ENCODE measurements around the gene SUMO1. TPM values are rescaled to one million over a fixed set of nuclear protein-coding genes. Genes with fewer than 3 reads are reported as not detected.

Gene SUMO1
- total and polyA plus RNA-seq, 2 of the 8 experiments (the other 6 are each of a cell fraction or from before 2014, with no cell fraction given), result 108 to 238 TPM

DNA sequence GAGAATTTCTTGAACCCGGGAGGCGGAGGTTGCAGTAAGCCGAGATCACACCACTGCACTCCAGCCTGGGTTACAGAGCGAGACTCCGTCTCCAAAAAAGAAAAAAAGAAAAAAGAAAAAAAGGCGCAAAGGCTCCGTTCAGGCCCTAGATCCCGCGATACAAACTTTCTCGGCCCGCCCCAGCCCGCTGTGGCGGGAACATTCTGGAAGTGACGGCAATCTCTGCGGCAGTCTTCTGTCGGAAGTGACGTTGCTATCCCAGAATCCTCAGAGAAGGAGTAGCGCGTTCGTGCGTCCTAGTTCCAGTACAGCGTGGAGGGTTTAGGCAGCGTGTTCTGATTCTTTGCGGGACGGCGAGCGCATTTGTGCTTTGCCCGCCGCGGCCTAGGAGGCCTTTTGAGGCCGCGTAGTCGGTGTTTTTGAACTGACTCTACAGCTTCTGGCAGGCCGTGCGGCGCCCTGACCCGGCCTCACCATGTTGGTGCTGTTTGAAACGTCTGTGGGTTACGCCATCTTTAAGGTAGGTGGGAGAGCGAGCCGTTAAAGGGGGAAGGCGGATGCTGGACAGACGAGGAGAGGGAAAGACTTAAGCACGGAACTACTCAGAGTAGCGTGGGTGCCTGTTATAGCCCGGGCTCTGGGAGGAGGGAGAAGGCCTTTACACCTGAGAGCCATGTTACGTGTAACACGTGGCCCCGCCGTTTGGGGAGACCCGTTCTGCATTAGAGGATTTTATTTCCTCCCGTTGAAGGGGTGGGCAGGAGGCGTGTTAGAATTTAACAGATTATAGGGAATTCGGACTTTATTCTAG lies 27.3 kb upstream of the SUMO1 start, which contains the start of gene NOP58 (continued):
- TF ChIP-seq, protein P1, sequence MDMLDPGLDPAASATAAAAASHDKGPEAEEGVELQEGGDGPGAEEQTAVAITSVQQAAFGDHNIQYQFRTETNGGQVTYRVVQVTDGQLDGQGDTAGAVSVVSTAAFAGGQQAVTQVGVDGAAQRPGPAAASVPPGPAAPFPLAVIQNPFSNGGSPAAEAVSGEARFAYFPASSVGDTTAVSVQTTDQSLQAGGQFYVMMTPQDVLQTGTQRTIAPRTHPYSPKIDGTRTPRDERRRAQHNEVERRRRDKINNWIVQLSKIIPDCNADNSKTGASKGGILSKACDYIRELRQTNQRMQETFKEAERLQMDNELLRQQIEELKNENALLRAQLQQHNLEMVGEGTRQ (IDR thresholded peaks at IDR 0.05; ENCODE audit: low read length), result no peak
- TF ChIP-seq YY1 (IDR thresholded peaks at IDR 0.05; ENCODE audit: low read depth, low read length) (peak; percentile 87), POLR2AphosphoS5 (IDR thresholded peaks at IDR 0.05; ENCODE audit: low read depth, low read length) (peak; percentile 99), CREB1 (IDR thresholded peaks at IDR 0.05) (peak; percentile 95), SP2 (IDR thresholded peaks at IDR 0.05; ENCODE audit: low read length) (no peak), RXRA (IDR thresholded peaks at IDR 0.05; ENCODE audit: insufficient read depth, low read depth, low read length) (no peak), NANOG (IDR thresholded peaks at IDR 0.05; ENCODE audit: insufficient read depth, low read depth, low read length, poor library complexity, severe bottlenecking) (no peak), JUND (IDR thresholded peaks at IDR 0.05; ENCODE audit: low read length) (no peak; the same call in 1 of the 2 replicates)
- TF ChIP-seq, protein P2, sequence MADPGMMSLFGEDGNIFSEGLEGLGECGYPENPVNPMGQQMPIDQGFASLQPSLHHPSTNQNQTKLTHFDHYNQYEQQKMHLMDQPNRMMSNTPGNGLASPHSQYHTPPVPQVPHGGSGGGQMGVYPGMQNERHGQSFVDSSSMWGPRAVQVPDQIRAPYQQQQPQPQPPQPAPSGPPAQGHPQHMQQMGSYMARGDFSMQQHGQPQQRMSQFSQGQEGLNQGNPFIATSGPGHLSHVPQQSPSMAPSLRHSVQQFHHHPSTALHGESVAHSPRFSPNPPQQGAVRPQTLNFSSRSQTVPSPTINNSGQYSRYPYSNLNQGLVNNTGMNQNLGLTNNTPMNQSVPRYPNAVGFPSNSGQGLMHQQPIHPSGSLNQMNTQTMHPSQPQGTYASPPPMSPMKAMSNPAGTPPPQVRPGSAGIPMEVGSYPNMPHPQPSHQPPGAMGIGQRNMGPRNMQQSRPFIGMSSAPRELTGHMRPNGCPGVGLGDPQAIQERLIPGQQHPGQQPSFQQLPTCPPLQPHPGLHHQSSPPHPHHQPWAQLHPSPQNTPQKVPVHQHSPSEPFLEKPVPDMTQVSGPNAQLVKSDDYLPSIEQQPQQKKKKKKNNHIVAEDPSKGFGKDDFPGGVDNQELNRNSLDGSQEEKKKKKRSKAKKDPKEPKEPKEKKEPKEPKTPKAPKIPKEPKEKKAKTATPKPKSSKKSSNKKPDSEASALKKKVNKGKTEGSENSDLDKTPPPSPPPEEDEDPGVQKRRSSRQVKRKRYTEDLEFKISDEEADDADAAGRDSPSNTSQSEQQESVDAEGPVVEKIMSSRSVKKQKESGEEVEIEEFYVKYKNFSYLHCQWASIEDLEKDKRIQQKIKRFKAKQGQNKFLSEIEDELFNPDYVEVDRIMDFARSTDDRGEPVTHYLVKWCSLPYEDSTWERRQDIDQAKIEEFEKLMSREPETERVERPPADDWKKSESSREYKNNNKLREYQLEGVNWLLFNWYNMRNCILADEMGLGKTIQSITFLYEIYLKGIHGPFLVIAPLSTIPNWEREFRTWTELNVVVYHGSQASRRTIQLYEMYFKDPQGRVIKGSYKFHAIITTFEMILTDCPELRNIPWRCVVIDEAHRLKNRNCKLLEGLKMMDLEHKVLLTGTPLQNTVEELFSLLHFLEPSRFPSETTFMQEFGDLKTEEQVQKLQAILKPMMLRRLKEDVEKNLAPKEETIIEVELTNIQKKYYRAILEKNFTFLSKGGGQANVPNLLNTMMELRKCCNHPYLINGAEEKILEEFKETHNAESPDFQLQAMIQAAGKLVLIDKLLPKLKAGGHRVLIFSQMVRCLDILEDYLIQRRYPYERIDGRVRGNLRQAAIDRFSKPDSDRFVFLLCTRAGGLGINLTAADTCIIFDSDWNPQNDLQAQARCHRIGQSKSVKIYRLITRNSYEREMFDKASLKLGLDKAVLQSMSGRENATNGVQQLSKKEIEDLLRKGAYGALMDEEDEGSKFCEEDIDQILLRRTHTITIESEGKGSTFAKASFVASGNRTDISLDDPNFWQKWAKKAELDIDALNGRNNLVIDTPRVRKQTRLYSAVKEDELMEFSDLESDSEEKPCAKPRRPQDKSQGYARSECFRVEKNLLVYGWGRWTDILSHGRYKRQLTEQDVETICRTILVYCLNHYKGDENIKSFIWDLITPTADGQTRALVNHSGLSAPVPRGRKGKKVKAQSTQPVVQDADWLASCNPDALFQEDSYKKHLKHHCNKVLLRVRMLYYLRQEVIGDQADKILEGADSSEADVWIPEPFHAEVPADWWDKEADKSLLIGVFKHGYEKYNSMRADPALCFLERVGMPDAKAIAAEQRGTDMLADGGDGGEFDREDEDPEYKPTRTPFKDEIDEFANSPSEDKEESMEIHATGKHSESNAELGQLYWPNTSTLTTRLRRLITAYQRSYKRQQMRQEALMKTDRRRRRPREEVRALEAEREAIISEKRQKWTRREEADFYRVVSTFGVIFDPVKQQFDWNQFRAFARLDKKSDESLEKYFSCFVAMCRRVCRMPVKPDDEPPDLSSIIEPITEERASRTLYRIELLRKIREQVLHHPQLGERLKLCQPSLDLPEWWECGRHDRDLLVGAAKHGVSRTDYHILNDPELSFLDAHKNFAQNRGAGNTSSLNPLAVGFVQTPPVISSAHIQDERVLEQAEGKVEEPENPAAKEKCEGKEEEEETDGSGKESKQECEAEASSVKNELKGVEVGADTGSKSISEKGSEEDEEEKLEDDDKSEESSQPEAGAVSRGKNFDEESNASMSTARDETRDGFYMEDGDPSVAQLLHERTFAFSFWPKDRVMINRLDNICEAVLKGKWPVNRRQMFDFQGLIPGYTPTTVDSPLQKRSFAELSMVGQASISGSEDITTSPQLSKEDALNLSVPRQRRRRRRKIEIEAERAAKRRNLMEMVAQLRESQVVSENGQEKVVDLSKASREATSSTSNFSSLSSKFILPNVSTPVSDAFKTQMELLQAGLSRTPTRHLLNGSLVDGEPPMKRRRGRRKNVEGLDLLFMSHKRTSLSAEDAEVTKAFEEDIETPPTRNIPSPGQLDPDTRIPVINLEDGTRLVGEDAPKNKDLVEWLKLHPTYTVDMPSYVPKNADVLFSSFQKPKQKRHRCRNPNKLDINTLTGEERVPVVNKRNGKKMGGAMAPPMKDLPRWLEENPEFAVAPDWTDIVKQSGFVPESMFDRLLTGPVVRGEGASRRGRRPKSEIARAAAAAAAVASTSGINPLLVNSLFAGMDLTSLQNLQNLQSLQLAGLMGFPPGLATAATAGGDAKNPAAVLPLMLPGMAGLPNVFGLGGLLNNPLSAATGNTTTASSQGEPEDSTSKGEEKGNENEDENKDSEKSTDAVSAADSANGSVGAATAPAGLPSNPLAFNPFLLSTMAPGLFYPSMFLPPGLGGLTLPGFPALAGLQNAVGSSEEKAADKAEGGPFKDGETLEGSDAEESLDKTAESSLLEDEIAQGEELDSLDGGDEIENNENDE (IDR thresholded peaks at IDR 0.05; ENCODE audit: insufficient replicate concordance, low read length), result no peak
